ENCODE measurements around the gene KPNA3.

The KPNA3 gene

GRCh38 chr13:49669735-49670309 lies 122.7 kb downstream of the KPNA3 start:
- DNase-seq = no peak

GRCh38 chr13:49667773-49668172 lies 124.7 kb downstream of the KPNA3 start:
- DNase-seq = no peak

DNA sequence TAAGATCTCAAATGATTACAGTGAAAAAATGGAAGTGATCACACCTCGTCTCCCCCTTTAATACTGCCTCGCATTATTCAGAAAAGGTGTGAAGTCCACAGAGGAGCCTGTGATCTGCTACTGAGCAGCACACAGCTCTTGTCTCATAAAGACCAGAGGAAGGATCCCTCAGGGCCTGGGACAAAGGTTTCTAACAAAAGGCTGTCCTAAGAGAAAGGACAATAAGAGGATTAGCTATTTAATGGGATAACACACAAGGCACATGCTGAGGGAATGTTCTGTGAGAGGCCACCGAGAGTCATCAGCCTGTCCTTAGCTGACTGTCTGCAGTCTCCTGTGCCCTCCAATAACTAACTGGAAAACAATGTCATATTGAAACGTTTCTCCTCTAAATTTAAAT lies 127.9 kb downstream of the KPNA3 start:
- DNase-seq = no peak

GRCh38 chr13:49657241-49657641 lies 135.2 kb downstream of the KPNA3 start:
- DNase-seq = no peak

GRCh38 chr13:49655906-49656305 lies 136.6 kb downstream of the KPNA3 start:
- DNase-seq = no peak

- DNase-seq = no peak
Observed at GRCh38 chr13:49654011-49654410, 138.5 kb downstream of the KPNA3 start.

- DNase-seq = no peak
Observed at GRCh38 chr13:49653478-49653877, 139.0 kb downstream of the KPNA3 start.

GRCh38 chr13:49652355-49653305 lies 139.9 kb downstream of the KPNA3 start:
- DNase-seq = peak; percentile 33 to 41

- no peak for DNase-seq
Observed at GRCh38 chr13:49651570-49652354, 140.7 kb downstream of the KPNA3 start.

DNA sequence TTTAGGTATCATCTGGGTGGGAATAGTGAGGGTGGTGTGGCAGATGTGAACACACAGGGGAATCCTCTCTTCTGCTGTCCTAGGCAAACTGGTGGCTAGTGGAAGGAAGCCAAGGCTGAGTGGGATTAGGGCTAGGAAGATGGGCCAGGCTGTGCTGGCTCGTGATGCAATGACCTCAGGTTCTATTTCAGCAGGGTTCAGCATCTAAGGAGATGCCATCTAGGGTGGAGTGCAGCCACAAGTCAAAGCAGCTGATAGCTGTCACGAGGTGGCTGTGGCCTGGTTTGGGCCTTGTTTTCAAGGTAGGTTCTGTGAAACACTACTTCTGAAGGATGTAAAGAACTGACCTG lies 142.5 kb downstream of the KPNA3 start:
- DNase-seq = no peak
